Common myeloid progenitor, CD34-positive (primary cell): ENCODE data around the gene SMAP2.
A peak's percentile ranks its signal among the peaks of the same experiment; 100 is the strongest.

Experiments
- CTCF ChIA-PET: fragments of 350-600 bp; sonication (Branson Sonifier 250); formaldehyde crosslinking; loops from one replicate; lab custom pipeline; 2021; ENCODE audit warnings: antibody characterized with exemption; lab: Charles Lee
- POLR2A ChIA-PET: fragments of 350-600 bp; sonication (Branson Sonifier 250); formaldehyde crosslinking; loops from one replicate; lab custom pipeline; 2021; ENCODE audit warnings: antibody characterized with exemption; lab: Charles Lee
- DNase-seq, 3 donors: peaks; one replicate each; pipeline versions ENCODE4 v3.0.0 to v3.0.0-alpha.2; 2013
- H3K27ac ChIP-seq, 2 experiments: 1 replicate in 1 of 2; 2 replicates in 1 of 2; pipeline ENCODE4 v1.7.0; 2013; ENCODE audit warnings: inconsistent platforms in 2 of 2, low read length in 2 of 2, mild to moderate bottlenecking in 2 of 2, low read depth in 1 of 2, moderate library complexity in 1 of 2; ENCODE audit not compliant: severe bottlenecking in 2 of 2, insufficient read depth in 1 of 2, poor library complexity in 1 of 2
- H3K27me3 ChIP-seq, 5 experiments: replicated peaks in 2 of 5; 1 replicate in 3 of 5; 2 replicates in 2 of 5; pipeline versions ENCODE4 v1.6.1 to v1.7.0; 2013; ENCODE audit warnings: low read length in 4 of 5, mild to moderate bottlenecking in 2 of 5, moderate library complexity in 2 of 5, inconsistent platforms in 1 of 5; ENCODE audit not compliant: insufficient read depth in 5 of 5, control insufficient read depth in 4 of 5
- H3K36me3 ChIP-seq, 4 experiments: 1 replicate in 2 of 4; 2 replicates in 2 of 4; pipeline versions ENCODE4 v1.6.1 to v1.7.0; 2013; ENCODE audit warnings: low read length in 3 of 4, control low read depth in 1 of 4, mild to moderate bottlenecking in 1 of 4; ENCODE audit not compliant: control insufficient read depth in 4 of 4, insufficient read depth in 4 of 4
- H3K4me1 ChIP-seq, 4 experiments: 1 replicate in 3 of 4; 2 replicates in 1 of 4; pipeline versions ENCODE4 v1.6.1 to v1.7.1; 2013; ENCODE audit warnings: low read length in 3 of 4, mild to moderate bottlenecking in 3 of 4, control low read depth in 1 of 4, inconsistent platforms in 1 of 4, moderate library complexity in 1 of 4; ENCODE audit not compliant: control insufficient read depth in 4 of 4, insufficient read depth in 4 of 4; ENCODE audit errors: control extremely low read depth in 1 of 4
- H3K4me3 ChIP-seq, 7 experiments: 1 replicate in 4 of 7; 2 replicates in 3 of 7; pipeline versions ENCODE4 v1.5.1 to v1.7.0; 2013; ENCODE audit warnings: mild to moderate bottlenecking in 7 of 7, low read length in 6 of 7, moderate library complexity in 6 of 7, inconsistent platforms in 2 of 7, low read depth in 2 of 7, control low read depth in 1 of 7; ENCODE audit not compliant: insufficient read depth in 4 of 7, control insufficient read depth in 1 of 7; ENCODE audit errors: extremely low read depth in 1 of 7
- H3K9me3 ChIP-seq, 5 experiments: 1 replicate in 4 of 5; 2 replicates in 1 of 5; pipeline versions ENCODE4 v1.6.1 to v1.7.1; 2013; ENCODE audit warnings: low read length in 4 of 5, mild to moderate bottlenecking in 2 of 5, inconsistent platforms in 1 of 5, low read depth in 1 of 5, moderate library complexity in 1 of 5; ENCODE audit not compliant: control insufficient read depth in 4 of 5, insufficient read depth in 2 of 5; ENCODE audit errors: control extremely low read depth in 1 of 5
- WGBS: methylation state at CpG from one replicate; pipeline ENCODE4 v1.1.5; 2013; ENCODE audit not compliant: insufficient coverage; 5-methylcytosine and 5-hydroxymethylcytosine counted together

SMAP2 gene

DNA sequence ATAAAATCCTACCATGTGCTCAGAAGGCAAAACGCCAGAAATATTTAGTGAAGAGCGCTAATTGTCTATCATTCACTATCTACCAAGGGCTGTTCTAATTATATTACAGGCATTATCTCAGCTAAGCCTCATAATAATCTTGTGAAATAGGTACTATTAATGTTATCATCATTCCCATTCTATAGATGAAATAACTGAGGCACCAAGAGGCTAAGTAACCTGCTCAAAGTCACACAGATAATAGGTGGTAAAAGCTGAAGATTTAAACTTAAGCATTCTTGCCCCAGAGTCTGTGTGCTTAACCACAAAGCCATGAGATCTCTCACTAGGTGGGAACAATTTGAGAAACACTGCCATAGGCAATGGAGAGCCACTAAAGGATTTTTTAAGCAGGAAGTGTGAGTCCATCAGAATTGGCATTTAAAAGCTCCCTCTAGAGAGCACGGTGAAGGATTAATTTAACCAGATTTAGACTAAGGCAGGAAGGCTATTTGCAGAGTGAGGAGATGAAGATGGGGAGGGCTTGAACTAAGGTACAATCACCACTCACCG lies 1.7 kb upstream of the SMAP2 start:
- H3K27ac ChIP-seq: no peak overlapping the region
- ChIA-PET POLR2A (no interaction called here), CTCF (interaction anchor here (1.6 kb wide), 1 partner anchor 33 kb away, joined by 4 read pairs; no protein-coding TSS in a partner anchor)
- no peaks in the 10 kb centered on the region for H3K36me3 ChIP-seq
- no peaks in the 10 kb centered on the region for H3K9me3 ChIP-seq
- H3K4me3 ChIP-seq: no peak overlapping the region
- H3K4me1 ChIP-seq: peaks cover 6 to 22% (median 16%) of the 10 kb centered on the region in 4 experiments
- DNase-seq: no peak
- WGBS: 68% methylated on average over 4 of the region's 4 CpGs
- no peaks in the 10 kb centered on the region for H3K27me3 ChIP-seq

DNA sequence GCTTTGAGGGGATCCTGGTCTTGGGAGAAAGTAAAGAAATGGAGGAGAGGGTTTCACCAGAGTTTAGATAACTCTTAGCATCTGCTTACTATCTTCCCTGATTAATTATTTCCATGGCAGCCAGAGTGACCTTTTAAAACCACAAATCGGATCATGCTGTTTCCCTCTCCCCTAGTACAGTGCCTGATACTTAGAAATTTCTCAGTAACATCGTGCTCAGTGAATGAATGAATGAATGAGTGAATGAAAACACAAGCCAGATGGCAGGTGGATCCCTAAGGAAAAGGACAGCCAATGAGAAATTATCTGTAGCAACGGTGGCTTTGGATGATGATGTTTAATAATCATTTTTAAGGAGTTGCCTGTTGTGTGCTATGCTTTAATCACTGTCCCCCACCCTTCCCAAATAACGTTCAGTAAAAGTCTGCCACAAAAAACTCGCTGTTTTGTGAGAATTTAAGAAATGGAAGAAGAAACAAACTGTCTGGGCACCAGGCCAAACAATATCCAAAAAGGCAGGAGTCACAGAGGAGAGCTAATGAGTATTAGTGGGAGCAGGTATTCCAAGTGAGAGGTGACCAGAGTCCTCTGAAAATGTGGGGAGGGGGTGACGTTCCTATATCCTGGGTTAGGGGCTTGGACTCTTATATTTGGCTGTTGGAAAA lies 737 bp upstream of the SMAP2 start:
- Histone ChIP-seq H3K27me3 (no peaks in the 10 kb centered on the region), H3K27ac (peak overlapping the region in 1 of 2 experiments; percentile 92), H3K4me3 (peak overlapping the region in 6 of 7 experiments; percentile 26 to 98 (median 92)), H3K9me3 (no peaks in the 10 kb centered on the region), H3K4me1 (peaks cover 6 to 22% (median 17%) of the 10 kb centered on the region in 4 experiments), H3K36me3 (peaks cover 0 to 2% (median 0%) of the 10 kb centered on the region in 4 experiments)
- ChIA-PET CTCF (interaction anchor here (0.7 to 3.4 kb wide), 6 partner anchors 10 to 58 kb away, joined by 3 to 14 read pairs (median 4); no protein-coding TSS in a partner anchor), POLR2A (interaction anchor here (0.9 kb wide), 1 partner anchor 13 kb away, joined by 3 read pairs; no protein-coding TSS in a partner anchor)
- DNase-seq: no peak
- WGBS: 48% methylated on average over 4 of the region's 6 CpGs

DNA sequence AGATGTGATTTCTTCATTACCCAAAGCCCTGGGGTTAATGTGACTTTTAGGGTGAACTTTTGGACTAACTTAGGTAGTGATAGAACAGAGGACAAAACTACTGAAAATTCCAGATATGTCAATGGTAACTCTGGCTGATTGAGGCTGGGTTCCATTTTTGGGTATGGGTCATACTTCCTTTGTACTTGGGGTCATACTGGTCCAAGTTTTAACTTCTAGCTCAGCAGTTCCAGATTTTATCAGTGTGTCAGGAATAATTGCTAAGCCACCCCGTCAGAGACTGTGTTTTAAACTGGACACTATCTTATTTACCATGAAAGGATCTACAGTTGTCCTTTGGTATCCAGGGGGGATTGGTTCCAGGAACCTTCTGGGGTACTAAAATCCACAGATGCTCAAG lies 4.0 kb downstream of the SMAP2 start:
- Histone ChIP-seq H3K4me1 (peaks cover 19 to 47% (median 40%) of the 10 kb centered on the region in 4 experiments), H3K36me3 (peaks cover 0 to 4% (median 3%) of the 10 kb centered on the region in 4 experiments), H3K9me3 (no peaks in the 10 kb centered on the region), H3K27ac (peak overlapping the region in 1 of 2 experiments; percentile 43), H3K4me3 (no peak overlapping the region), H3K27me3 (no peaks in the 10 kb centered on the region)
- POLR2A ChIA-PET: no interaction called here
- WGBS: no CpG with 5 or more reads among the region's 1 CpG
- CTCF ChIA-PET: interaction anchor here (0.7 to 1.2 kb wide), 2 partner anchors 39 to 179 kb away, joined by 3 to 4 read pairs; no protein-coding TSS in a partner anchor
- no peak for DNase-seq

DNA sequence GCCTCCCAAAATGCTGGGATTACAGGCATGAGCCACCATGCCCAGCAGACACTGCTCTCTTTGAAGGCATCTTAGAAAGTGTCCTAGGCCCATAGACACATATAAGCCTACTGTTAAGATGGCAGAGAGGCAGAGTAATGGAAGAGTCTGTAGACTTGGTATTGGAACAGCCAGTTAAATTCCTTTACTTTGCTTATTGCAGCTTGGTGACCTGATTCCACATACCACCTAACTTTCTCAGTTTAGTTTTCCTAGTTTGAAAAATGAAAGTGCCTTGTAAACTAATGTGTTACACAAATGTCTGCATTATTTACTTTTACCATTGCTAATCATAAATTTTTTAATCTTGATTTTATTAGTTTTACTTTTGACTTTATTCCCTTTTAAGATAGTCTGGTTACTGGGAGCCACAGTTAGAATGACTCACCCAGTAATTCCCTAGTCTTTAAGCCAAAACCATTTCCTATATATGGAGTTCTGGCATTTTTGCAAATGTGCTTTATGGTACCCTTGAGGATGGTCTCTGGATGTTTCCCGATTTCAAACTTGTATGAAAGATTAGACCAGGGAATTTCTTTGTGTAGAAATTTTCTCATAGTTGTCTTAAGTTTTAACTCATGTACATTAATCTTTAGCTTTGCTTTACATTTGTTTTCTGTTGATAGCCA lies 6.4 kb downstream of the SMAP2 start:
- no peak overlapping the region for H3K4me3 ChIP-seq
- ChIA-PET POLR2A (no interaction called here), CTCF (interaction anchor here (0.7 to 1.2 kb wide), 2 partner anchors 16 to 24 kb away, joined by 3 to 4 read pairs; no protein-coding TSS in a partner anchor)
- peaks cover 36 to 58% (median 54%) of the 10 kb centered on the region in 4 experiments for H3K4me1 ChIP-seq
- H3K36me3 ChIP-seq: peaks cover 0 to 6% (median 4%) of the 10 kb centered on the region in 4 experiments
- H3K27ac ChIP-seq: peak overlapping the region in 1 of 2 experiments; percentile 58
- no peaks in the 10 kb centered on the region for H3K9me3 ChIP-seq
- WGBS: no CpG with 5 or more reads among the region's 1 CpG
- no peaks in the 10 kb centered on the region for H3K27me3 ChIP-seq
- no peak for DNase-seq

DNA sequence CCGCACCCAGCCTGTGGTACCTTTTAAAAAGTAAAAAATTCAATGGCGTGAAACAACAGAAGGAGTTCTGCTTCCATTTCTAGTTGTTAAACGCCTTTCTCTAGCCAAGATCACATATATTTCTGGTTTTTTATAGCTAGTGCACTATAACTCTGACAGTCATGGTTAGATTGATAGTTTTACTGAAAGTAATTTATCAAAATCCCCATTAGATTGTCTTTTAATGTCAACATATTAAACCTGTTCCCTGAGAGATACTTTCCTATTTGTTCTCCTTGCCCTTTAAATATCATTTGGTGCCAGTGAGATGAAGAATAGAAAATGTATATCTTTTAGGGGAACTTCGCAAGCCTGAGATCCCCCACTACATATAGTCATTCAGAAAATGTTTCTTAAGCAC lies 7.3 kb downstream of the SMAP2 start:
- no peaks in the 10 kb centered on the region for H3K9me3 ChIP-seq
- no peak for DNase-seq
- CTCF ChIA-PET: interaction anchor here (1.2 kb wide), 2 partner anchors 17 to 41 kb away, joined by 3 read pairs; no protein-coding TSS in a partner anchor
- POLR2A ChIA-PET: interaction anchor here (0.6 kb wide), 1 partner anchor 105 kb away, joined by 4 read pairs; no protein-coding TSS in a partner anchor
- peaks cover 0 to 6% (median 4%) of the 10 kb centered on the region in 4 experiments for H3K36me3 ChIP-seq
- H3K4me3 ChIP-seq: no peak overlapping the region
- WGBS: 100% methylated on average over 3 of the region's 4 CpGs
- H3K27ac ChIP-seq: peak overlapping the region in 1 of 2 experiments; percentile 96
- no peaks in the 10 kb centered on the region for H3K27me3 ChIP-seq
- peaks cover 41 to 59% (median 53%) of the 10 kb centered on the region in 4 experiments for H3K4me1 ChIP-seq

DNA sequence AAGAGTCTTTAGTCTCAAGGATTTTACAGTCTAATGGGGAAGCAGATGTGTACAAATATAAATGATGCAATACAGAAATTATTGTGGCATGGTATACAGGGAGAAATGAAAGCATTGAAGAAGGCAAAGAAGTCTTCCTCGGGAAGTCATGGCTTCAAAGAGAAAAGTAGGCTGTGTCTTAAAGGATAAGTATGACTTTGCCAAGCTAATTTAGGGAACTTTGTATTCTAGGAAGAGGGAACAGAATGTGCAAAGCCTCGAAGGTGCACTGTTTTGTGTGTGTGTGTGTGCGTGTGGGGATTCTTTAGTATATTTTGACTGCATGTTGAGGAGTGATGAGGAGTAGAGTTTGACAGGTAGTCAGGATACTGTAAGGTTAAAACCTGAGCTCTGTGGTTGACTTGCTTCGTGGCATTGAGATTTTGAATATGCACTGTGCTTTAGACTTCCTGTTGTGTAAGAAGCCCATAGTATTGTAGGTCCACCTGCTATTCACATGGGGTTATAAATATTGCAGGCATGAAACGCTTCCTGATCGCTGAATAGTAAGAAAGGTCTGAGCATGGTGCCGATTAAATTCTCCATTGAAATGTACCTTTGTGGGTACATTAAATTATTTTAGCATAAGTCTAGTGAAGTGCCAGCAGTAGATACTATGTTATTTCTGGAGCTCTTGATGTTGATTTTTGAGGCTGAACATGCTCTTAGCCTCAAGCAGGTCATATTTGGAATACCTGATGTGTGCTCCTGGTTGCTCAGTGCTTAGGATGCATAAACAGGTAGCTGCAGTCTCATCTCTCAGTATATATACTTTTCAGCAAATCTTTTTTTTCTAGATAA lies 8.0 kb downstream of the SMAP2 start:
- Histone ChIP-seq H3K27me3 (no peaks in the 10 kb centered on the region), H3K9me3 (no peaks in the 10 kb centered on the region), H3K4me3 (peak overlapping the region in 5 of 7 experiments; percentile 3 to 24 (median 20)), H3K36me3 (peaks cover 0 to 6% (median 4%) of the 10 kb centered on the region in 4 experiments), H3K27ac (peak overlapping the region in 1 of 2 experiments; percentile 96), H3K4me1 (peaks cover 47 to 66% (median 60%) of the 10 kb centered on the region in 4 experiments)
- ChIA-PET CTCF (interaction anchor here (0.9 to 2.0 kb wide), 4 partner anchors 10 to 42 kb away, joined by 3 to 7 read pairs (median 3); no protein-coding TSS in a partner anchor), POLR2A (interaction anchor here (0.5 to 0.6 kb wide), 2 partner anchors 106 to 251 kb away, joined by 3 to 4 read pairs; no protein-coding TSS in a partner anchor)
- WGBS: 10% methylated on average over 4 of the region's 7 CpGs
- peak in 2 of 3 donors; percentile 54 to 72 for DNase-seq
